ENCODE data around the gene HTATIP2.

Gene HTATIP2

DNA sequence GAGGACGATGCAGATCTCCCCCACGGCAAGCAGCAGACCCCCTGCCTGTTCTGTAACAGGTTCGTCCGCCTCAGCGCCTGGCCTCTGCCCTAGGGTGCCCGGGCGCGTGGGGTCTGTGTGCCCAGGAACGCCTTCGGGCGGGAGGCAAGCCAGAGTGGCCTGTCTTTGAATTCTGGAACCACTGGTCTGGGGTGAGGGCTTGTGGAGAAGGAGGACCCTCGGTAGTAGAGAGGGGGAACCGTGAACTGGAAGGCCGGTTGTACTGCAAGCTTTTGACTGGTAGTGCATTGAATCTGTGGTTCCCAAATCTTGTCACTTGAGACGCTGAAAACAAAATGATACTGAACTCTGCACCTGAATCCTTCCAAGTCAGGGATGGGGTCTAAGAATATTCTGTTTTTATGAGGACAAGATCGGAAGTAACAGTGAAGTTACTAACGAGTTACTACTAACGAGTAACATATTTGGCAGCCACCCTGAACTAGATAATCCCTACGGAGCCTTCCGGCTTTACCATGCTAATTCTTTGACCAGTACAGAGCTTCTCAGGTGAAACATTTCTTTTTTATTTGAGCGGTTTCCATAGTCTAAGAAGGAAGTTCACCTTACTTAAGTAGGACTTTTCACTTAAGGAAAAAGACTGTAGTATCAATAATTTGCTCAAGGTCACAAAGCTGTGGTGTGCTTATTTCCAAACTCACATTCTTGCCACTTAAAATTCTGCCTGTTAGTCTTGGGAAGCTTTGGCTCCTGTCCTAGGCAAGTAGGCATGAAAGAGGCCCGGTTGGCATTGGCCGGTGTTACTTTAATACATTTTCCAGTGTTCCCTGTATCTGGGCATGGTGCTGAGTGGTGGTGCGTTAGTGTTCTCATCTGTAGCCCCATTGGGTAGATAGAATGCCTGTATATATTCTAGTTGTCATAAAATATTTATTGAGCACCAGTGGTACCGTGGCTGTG lies 24.9 kb downstream of the HTATIP2 start:
- TF ChIP-seq GATA2 (IDR thresholded peaks at IDR 0.05; ENCODE audit: low read depth, low read length) (no peak), GATA3 (IDR thresholded peaks at IDR 0.05; ENCODE audit: low read depth, low read length) (no peak)

DNA sequence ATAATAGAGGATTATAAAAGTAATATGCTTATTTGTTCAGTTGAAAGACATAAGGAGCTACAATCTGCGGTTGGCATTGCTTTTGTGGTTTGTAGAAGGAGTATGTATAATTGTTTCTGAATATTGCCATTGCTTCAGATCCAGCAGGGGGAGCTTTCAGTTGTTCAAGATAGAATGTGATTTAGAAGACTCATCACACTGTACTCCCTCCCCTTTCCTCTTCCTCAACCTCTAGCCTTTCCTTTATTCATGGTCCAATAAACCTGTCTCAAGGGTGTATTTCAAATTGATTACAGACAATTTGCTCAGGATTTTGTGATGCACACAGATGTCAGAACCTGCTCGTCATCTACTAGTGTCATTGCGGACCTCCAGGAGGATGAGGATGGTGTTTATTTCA lies 33.8 kb downstream of the HTATIP2 start:
- TF ChIP-seq GATA3 (IDR thresholded peaks at IDR 0.05; ENCODE audit: low read depth, low read length), result no peak
- TF ChIP-seq GATA2 (IDR thresholded peaks at IDR 0.05; ENCODE audit: low read depth, low read length), result no peak

DNA sequence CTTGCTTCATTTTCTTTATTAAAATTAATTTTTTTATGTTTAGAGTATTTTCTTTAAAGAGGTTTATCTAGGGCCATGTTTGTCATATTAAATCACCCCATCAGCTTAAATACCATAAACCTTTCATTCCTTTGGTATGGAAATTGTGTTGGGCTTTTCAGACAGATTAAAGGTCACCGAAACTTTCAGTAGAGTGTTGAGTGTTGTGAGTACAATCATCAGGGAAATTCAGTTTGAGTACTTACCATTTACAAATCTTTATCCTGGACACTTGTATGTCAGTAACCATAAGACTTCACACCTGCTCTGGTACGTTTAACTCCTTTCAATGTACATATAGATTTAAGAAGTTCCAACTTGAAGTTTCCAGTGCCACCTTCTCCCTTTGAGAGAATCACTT lies 36.0 kb downstream of the HTATIP2 start:
- TF ChIP-seq GATA3 (IDR thresholded peaks at IDR 0.05; ENCODE audit: low read depth, low read length) (no peak), GATA2 (IDR thresholded peaks at IDR 0.05; ENCODE audit: low read depth, low read length) (no peak)

DNA sequence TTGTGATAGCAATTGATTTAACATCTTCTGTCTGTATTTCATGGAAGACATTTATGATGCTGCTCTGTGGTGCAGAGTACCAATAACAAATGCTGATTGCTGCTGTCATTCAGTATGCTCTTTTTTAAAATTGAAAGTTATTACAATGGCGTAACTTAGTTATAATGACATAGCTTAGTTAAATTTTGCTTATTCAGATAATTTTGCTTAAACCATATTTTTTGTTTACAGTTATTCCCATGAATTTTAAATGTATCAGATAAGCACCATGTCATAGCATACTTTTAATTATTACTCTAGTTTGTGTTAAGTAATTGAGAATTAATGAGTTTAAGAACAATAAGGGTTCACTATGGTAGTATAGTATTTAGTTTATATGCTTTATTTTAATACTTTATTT lies 39.5 kb downstream of the HTATIP2 start:
- TF ChIP-seq GATA3 (IDR thresholded peaks at IDR 0.05; ENCODE audit: low read depth, low read length) (no peak), GATA2 (IDR thresholded peaks at IDR 0.05; ENCODE audit: low read depth, low read length) (no peak)

DNA sequence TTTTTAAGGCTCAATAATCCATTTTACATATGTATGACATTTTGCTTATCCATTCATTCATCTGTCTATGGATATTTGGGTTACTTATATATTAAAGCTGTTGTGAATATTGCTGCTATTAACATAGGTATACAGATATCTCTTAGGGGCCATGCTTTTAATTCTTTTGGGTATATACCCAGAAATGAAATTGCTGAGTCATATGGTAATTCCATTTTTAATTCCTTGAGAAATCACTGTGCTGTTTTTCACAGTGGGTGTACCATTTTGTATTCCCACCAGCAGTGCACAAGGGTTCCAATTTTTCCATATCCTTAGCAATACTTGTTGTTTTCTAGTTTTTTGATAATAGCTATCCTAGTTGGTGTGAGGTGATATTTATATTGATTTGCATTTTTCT lies 43.0 kb downstream of the HTATIP2 start:
- TF ChIP-seq GATA2 (IDR thresholded peaks at IDR 0.05; ENCODE audit: low read depth, low read length) (no peak), GATA3 (IDR thresholded peaks at IDR 0.05; ENCODE audit: low read depth, low read length) (no peak)

DNA sequence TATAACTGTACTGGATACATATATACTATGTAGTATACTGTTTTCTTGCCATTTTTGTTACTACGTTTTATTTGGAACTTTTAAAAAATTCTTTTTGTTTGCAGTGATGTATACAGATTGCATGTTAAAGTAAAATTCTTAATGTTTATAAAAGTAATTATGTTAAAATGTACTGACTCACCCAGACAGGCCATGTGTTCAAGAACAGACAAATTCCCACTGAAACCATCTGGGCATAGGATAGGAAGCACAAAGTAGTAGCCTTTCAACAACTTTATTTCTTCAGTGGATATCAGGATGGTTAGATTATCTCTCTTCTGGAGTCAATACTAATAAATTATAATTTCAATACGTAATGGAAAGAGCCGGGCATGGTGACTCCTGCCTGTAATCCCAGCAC lies 43.8 kb downstream of the HTATIP2 start:
- TF ChIP-seq GATA3 (IDR thresholded peaks at IDR 0.05; ENCODE audit: low read depth, low read length) (no peak), GATA2 (IDR thresholded peaks at IDR 0.05; ENCODE audit: low read depth, low read length) (no peak)

DNA sequence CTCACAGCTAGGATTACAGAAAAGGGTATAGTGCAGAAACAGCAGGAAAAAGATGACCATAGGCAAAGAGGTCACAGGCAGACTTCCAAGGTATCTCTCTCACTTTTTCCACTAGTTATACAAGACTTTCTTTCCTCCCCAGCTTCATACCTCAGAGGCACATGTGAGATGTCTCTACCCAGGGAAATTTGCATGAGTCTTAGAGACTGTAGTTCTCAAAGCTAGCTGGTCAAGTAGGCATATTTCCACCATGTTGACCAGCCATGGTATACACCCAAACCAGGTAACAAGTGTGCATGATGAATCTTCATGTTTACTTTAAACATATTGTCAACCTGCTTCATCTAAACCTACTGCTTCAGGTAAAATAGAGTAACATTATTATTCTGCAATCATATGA lies 51.9 kb downstream of the HTATIP2 start:
- TF ChIP-seq GATA2 (IDR thresholded peaks at IDR 0.05; ENCODE audit: low read depth, low read length) (no peak), GATA3 (IDR thresholded peaks at IDR 0.05; ENCODE audit: low read depth, low read length) (no peak)

DNA sequence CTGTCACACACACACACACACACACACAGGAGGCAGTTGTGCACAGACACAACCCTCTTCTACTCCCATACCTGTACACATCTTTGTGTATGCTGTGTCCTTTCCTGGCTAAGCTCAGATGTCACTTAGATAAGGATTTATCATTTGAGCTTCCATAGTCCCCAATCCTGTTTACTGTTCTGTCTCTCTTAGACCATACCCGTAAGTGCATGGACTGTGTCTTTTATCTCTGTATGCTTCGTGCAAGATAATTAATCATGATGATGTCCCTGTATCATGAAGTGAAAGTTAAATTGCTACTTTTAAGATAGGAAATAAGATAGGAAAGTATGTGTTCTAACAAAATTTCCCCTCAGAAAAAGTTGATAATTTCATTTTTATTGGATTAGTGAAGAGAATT lies 54.3 kb downstream of the HTATIP2 start:
- TF ChIP-seq GATA2 (IDR thresholded peaks at IDR 0.05; ENCODE audit: low read depth, low read length) (peak; percentile 74; the same call in 1 of the 2 replicates), GATA3 (IDR thresholded peaks at IDR 0.05; ENCODE audit: low read depth, low read length) (peak; percentile 91)

DNA sequence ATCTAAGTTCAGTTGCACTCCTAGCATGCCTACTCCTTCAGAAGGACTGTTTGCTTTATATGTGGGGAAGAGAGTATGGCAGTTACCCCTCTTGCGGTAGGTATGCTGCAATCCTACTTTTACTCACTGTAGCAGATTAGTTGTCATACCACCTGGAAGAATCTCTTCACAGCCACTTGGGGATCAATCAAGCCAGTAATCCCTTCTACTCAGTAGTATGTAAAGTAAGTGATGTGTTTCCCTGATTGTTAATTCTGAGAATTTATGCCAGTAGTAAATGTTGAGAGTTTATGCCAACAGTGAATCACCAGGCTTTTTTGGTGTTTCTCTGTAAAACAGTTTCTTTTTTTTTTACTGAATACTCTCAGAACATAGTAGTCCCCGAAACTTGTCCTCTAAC lies 58.4 kb downstream of the HTATIP2 start:
- TF ChIP-seq GATA2 (IDR thresholded peaks at IDR 0.05; ENCODE audit: low read depth, low read length), result no peak
- TF ChIP-seq GATA3 (IDR thresholded peaks at IDR 0.05; ENCODE audit: low read depth, low read length), result no peak

DNA sequence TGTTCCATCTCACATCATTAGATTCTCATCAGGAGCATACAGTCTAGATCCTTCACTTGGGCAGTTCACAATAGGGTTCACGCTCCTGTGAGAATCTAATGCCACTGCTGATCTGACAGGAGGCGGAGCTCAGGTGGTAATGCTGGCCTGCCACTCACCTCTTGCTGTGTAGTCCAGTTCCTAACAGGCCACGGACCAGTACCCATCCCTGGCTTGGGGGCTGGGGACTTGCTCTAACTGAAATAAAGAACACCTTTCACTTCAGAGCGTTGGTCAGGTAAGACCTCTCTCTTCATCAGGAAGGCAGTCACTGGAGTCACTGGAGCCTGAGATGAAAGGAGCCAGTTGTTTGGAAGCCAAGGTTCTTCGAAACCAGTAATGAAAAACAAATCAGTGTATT lies 65.7 kb downstream of the HTATIP2 start:
- no peak for TF ChIP-seq GATA3 (IDR thresholded peaks at IDR 0.05; ENCODE audit: low read depth, low read length)
- TF ChIP-seq GATA2 (IDR thresholded peaks at IDR 0.05; ENCODE audit: low read depth, low read length), result no peak
